Esophagus muscularis mucosa (tissue), 4 donors: ENCODE results near the gene AMN1. TPM values are rescaled to one million over a fixed set of nuclear protein-coding genes. Genes with fewer than 3 reads are reported as not detected.

ENCODE experiments used
- DNase-seq: peaks from one replicate; pipeline ENCODE4 v3.0.0-alpha.2; 2017; ENCODE audit errors: extremely low spot score
- H3K27ac ChIP-seq, 4 donors: fragments of 200-600 bp; sonication (generic); replicated peaks in 1 of 4; 1 replicate in 3 of 4; 2 replicates in 1 of 4; pipeline ENCODE4 v1.5.1; 2016 to 2019; ENCODE audit warnings: mild to moderate bottlenecking in 1 of 4
- H3K27me3 ChIP-seq, 4 donors: fragments of 200-600 bp; sonication (generic); one replicate each; pipeline versions ENCODE4 v1.5.1 to v1.6.0; 2016 to 2019
- H3K36me3 ChIP-seq, 4 donors: fragments of 200-600 bp; sonication (generic); one replicate each; pipeline ENCODE4 v1.5.1; 2016 to 2019
- H3K4me1 ChIP-seq, 4 donors: fragments of 200-600 bp; sonication (generic); one replicate each; pipeline ENCODE4 v1.5.1; 2016 to 2019
- H3K4me3 ChIP-seq, 4 donors: fragments of 200-600 bp; sonication (generic); 1 replicate in 2 of 4; 2 replicates in 2 of 4; pipeline ENCODE4 v1.5.1; 2016 to 2019; ENCODE audit warnings: mild to moderate bottlenecking in 4 of 4, moderate library complexity in 1 of 4
- H3K9me3 ChIP-seq, 4 donors: fragments of 200-600 bp; sonication (generic); 1 replicate in 3 of 4; 2 replicates in 1 of 4; pipeline ENCODE4 v1.5.1; 2016 to 2019
- CTCF ChIP-seq, 3 experiments: fragments of 200-600 bp in 2 of 3; fragments of 450-650 bp in 1 of 3; sonication (generic) in 2 of 3; IDR thresholded peaks; one replicate each; pipeline ENCODE4 v1.5.1; 2017 to 2019; ENCODE audit warnings: antibody characterized with exemption in 3 of 3, mild to moderate bottlenecking in 2 of 3, moderate library complexity in 1 of 3
- EP300 ChIP-seq: sonication (generic); formaldehyde crosslinking; IDR thresholded peaks from one replicate; pipeline ENCODE4 v1.6.1; 2017; ENCODE audit warnings: antibody characterized with exemption
- POLR2A ChIP-seq: fragments of 450-650 bp; IDR thresholded peaks from one replicate; pipeline ENCODE4 v1.6.1; 2017; ENCODE audit warnings: antibody characterized with exemption, moderate library complexity, mild to moderate bottlenecking, low read depth
- POLR2AphosphoS5 ChIP-seq, 2 donors: sonication (generic); formaldehyde crosslinking; IDR thresholded peaks; one replicate each; pipeline ENCODE4 v1.6.1; 2017; ENCODE audit warnings: antibody characterized with exemption in 2 of 2
- WGBS: methylation state at CpG from one replicate; pipeline ENCODE4 v1.1.5; 2018; 5-methylcytosine and 5-hydroxymethylcytosine counted together
- intact Hi-C: fragments of 100-400 bp; cut with DNase I; formaldehyde crosslinking; loops from one replicate; pipeline ENCODE4 v1.15.1; 2023
- total RNA-seq, 4 donors: library from RNA; depleted of rRNA; stranded (reverse); fragments of >200 nt; gene quantifications; one replicate each; pipeline versions ENCODE4 v1.1.0 to v1.2.1, GENCODE V29; 2016

AMN1 gene
- total RNA-seq, 4 donors from 2014 or later = 9.4 to 17.1 (median 11.1) TPM

- no peaks in the 10 kb centered on the region for H3K27me3 ChIP-seq
- intact Hi-C loops = no loop called here
- H3K9me3 ChIP-seq = no peaks in the 10 kb centered on the region
- no peak overlapping the region for H3K27ac ChIP-seq
- no peak overlapping the region for H3K4me3 ChIP-seq
- no peak for DNase-seq
- 88% methylated on average over 1 of the region's 1 CpG for WGBS
- H3K36me3 ChIP-seq = no peaks in the 10 kb centered on the region
- no peak for TF ChIP-seq POLR2A
- no peak for TF ChIP-seq POLR2AphosphoS5 (IDR thresholded peaks at IDR 0.05)
- no peak for TF ChIP-seq EP300
- no peak for TF ChIP-seq CTCF (IDR thresholded peaks at IDR 0.05)
- H3K4me1 ChIP-seq = no peaks in the 10 kb centered on the region
Observed at GRCh38 chr12:31756977-31757420, 28.2 kb upstream of the AMN1 start.

DNA sequence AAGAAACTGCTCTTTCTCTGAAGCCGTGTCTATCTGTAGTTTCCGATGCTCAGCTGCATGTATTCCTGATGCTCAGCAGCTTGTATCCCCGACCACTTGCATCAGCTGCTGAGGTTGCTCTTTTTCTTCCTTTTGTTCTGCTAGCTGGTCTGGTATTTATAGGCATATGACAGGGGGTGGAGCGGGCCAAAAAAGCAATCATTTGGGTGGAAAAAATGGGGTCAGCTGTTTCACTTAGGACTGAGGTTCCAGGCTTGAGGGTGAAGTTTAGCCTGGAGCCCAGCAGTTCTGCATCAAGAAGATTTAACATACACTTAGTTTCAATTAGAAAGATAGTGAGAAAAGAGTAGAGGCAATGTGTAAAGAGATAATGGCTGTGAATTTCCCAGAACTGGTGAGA, 23.6 kb upstream of the AMN1 start:
- no peak for TF ChIP-seq CTCF (IDR thresholded peaks at IDR 0.05)
- TF ChIP-seq POLR2A = no peak
- no peak for TF ChIP-seq EP300
- no peak for TF ChIP-seq POLR2AphosphoS5 (IDR thresholded peaks at IDR 0.05)
- Histone ChIP-seq H3K27ac (no peak overlapping the region), H3K9me3 (no peaks in the 10 kb centered on the region), H3K36me3 (no peaks in the 10 kb centered on the region), H3K4me3 (no peak overlapping the region), H3K27me3 (no peaks in the 10 kb centered on the region), H3K4me1 (peaks cover 0 to 1% (median 0%) of the 10 kb centered on the region in 4 donors)
- no peak for DNase-seq
- intact Hi-C loops = no loop called here
- WGBS = 55% methylated on average over 4 of the region's 4 CpGs

- no peaks in the 10 kb centered on the region for H3K9me3 ChIP-seq
- H3K4me1 ChIP-seq = peaks cover 6 to 15% (median 11%) of the 10 kb centered on the region in 4 donors
- H3K4me3 ChIP-seq = no peak overlapping the region
- H3K27me3 ChIP-seq = no peaks in the 10 kb centered on the region
- TF ChIP-seq POLR2A (no peak), CTCF (IDR thresholded peaks at IDR 0.05) (no peak), POLR2AphosphoS5 (IDR thresholded peaks at IDR 0.05) (no peak), EP300 (no peak)
- no peaks in the 10 kb centered on the region for H3K36me3 ChIP-seq
- DNase-seq = no peak
- intact Hi-C loops = no loop called here
- H3K27ac ChIP-seq = no peak overlapping the region
- WGBS = 59% methylated on average over 2 of the region's 2 CpGs
Observed at GRCh38 chr12:31751085-31751484, 22.3 kb upstream of the AMN1 start.

GRCh38 chr12:31750747-31751039, 21.9 kb upstream of the AMN1 start:
- Histone ChIP-seq H3K27ac (no peak overlapping the region), H3K4me1 (peaks cover 6 to 18% (median 12%) of the 10 kb centered on the region in 4 donors), H3K27me3 (no peaks in the 10 kb centered on the region), H3K9me3 (no peaks in the 10 kb centered on the region), H3K36me3 (no peaks in the 10 kb centered on the region), H3K4me3 (no peak overlapping the region)
- intact Hi-C loops = no loop called here
- 46% methylated on average over 2 of the region's 2 CpGs for WGBS
- DNase-seq = no peak
- TF ChIP-seq POLR2AphosphoS5 (IDR thresholded peaks at IDR 0.05) = no peak
- TF ChIP-seq POLR2A = no peak
- TF ChIP-seq CTCF (IDR thresholded peaks at IDR 0.05) = no peak
- TF ChIP-seq EP300 = no peak

DNA sequence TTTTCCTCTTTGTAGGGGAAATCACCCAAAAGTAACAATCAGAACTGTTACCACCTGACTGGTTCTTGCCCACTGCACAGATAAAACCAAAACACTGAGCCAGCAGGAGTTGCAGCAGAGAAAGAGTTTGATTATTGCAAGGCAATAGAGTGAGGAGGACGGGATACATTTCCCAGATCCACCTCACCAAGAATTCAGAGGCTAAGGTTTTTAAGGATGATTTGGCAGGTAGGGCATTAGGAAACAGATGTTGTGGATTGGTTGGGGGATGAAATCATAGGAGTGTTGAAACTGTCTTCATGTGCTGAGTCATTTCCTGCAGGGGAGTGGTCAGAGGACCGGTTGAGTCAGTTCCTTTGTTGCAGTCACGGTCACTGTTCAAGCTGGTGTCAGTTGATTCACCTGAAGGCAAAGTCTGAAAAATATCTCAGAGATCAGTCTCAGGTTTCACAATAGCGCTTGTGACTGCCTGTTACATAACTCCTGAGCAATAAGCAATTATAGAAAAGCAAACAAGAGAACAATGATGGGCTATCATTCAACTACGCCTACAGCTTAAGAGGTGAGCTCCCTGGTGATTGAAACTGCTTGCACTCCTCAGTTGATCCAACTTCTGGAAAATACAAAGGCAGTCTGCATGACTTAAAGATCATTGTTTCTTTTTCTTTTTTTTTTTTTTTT, 20.3 kb upstream of the AMN1 start:
- TF ChIP-seq POLR2AphosphoS5 (IDR thresholded peaks at IDR 0.05) = peak; percentile 70
- no peak for TF ChIP-seq EP300
- H3K36me3 ChIP-seq = no peaks in the 10 kb centered on the region
- H3K9me3 ChIP-seq = no peaks in the 10 kb centered on the region
- 52% methylated on average over 5 of the region's 5 CpGs for WGBS
- no peak overlapping the region for H3K4me3 ChIP-seq
- H3K27me3 ChIP-seq = no peaks in the 10 kb centered on the region
- H3K27ac ChIP-seq = peak overlapping the region in 2 of 4 donors; percentile 37 to 47
- H3K4me1 ChIP-seq = peaks cover 6 to 18% (median 12%) of the 10 kb centered on the region in 4 donors
- DNase-seq = no peak
- intact Hi-C loops = no loop called here
